ENCODE results near the gene HSF4.

Gene HSF4

DNA sequence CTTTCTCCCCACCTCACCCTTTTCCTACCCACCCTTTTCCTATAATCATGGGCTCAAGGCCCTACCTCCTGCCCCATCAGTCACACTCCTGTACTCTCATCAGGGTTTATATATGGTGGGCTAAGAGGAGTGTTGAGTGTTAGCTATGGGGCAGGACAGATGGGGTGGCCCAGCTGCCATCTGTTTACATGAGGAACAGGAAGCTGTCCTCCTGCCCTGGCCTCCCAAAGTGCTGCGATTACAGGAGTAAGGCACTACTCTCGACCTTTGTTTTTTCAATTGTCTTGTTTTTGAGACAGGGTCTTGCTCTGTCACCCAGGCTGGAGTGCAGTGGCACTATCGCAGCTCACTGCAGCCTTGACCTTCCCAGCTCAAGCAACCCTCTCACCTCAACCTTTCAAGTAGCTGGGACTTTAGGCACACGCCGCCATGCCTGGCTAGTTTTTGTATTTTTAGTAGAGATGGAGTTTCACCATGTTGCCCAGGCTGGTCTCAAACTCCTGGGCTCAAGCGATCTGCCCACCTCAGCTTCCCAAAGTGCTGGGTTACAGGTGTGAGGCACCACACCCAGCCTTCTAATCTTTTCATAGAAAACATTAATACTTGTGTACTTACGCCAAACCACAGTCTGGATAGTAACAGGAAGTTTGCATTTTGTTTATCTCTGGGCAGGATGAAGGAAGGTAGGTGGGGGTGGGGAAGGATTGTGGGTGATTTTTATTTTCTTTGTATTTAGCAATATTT is 6.5 kb upstream of the HSF4 start:
- TF ChIP-seq GABPA (IDR thresholded peaks at IDR 0.05; ENCODE audit: low read depth) (no peak), SPI1 (IDR thresholded peaks at IDR 0.05; ENCODE audit: borderline replicate concordance, low read depth) (no peak), REST (IDR thresholded peaks at IDR 0.05; ENCODE audit: insufficient replicate concordance, low read depth) (no peak)
- peaks cover 10% of the 10 kb centered on the region for H3K27me3 ChIP-seq (ENCODE audit: insufficient read depth, poor library complexity, severe bottlenecking)
- H3K27ac ChIP-seq (replicated peaks), result no peak overlapping the region
- no peak for DNase-seq (ENCODE audit: low read depth in 1 of 2, low spot score in 1 of 2)
- no peak overlapping the region for H3K4me3 ChIP-seq (replicated peaks; ENCODE audit: insufficient read depth, low read length)

DNA sequence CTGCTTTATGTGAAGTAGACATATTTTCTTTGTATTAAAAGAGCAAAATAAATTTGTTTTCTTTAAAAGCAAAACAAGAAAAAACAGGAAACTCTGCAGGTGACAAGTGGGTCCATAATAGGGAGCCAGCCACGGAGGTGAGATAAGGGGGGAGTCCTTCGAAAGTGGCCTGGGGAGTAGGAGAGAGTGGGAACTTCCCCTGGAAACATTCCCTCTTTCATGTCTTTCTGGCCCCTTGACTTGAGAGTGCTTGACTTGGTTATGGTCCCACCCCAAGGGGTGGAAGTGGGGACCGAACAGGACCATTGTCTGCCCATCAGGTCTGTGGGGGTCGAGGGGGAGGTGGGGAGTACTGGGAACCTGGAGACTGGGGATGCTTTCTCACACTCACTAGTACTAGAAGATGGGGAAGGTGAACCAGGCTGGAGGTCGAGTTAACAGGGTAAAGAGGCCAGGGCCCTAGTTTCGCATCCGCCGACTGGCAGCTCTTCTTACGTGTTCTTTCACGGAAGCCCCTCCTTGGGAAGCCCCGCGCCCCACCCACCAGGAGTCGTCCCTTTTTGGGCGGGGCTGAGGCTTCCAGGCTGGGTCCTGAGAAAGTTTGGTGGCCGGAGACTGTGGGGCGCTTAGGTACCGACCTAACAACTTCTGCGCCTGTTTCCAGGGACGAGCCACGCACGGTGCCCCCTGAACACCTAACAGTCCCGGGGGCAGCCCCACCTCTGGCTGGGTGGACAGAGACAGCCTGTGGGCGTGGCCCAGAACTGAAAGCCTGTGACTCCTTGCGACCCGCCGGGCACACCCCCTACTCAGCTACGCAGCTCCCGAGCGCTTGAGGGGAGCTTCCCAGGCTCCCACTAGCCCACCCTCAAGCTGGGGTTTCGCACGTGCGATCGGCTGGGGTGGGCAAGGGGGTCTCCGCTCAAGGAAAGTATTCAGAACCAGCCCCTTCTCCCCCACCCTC is 5.6 kb upstream of the HSF4 start:
- Histone ChIP-seq H3K27ac (replicated peaks) (peak overlapping the region; percentile 44; the same call in 1 of the 2 replicates), H3K27me3 (ENCODE audit: insufficient read depth, poor library complexity, severe bottlenecking) (peaks cover 18% of the 10 kb centered on the region), H3K4me3 (replicated peaks; ENCODE audit: insufficient read depth, low read length) (peak overlapping the region; percentile 95)
- TF ChIP-seq, protein P1, sequence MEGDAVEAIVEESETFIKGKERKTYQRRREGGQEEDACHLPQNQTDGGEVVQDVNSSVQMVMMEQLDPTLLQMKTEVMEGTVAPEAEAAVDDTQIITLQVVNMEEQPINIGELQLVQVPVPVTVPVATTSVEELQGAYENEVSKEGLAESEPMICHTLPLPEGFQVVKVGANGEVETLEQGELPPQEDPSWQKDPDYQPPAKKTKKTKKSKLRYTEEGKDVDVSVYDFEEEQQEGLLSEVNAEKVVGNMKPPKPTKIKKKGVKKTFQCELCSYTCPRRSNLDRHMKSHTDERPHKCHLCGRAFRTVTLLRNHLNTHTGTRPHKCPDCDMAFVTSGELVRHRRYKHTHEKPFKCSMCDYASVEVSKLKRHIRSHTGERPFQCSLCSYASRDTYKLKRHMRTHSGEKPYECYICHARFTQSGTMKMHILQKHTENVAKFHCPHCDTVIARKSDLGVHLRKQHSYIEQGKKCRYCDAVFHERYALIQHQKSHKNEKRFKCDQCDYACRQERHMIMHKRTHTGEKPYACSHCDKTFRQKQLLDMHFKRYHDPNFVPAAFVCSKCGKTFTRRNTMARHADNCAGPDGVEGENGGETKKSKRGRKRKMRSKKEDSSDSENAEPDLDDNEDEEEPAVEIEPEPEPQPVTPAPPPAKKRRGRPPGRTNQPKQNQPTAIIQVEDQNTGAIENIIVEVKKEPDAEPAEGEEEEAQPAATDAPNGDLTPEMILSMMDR (IDR thresholded peaks at IDR 0.05; ENCODE audit: insufficient read depth, low read length), result no peak
- no peak for TF ChIP-seq REST (IDR thresholded peaks at IDR 0.05; ENCODE audit: insufficient replicate concordance, low read depth)
- no peak for TF ChIP-seq POLR2AphosphoS5 (IDR thresholded peaks at IDR 0.05; ENCODE audit: low read depth)
- no peak for TF ChIP-seq GABPA (IDR thresholded peaks at IDR 0.05; ENCODE audit: low read depth)
- TF ChIP-seq SPI1 (IDR thresholded peaks at IDR 0.05; ENCODE audit: borderline replicate concordance, low read depth), result no peak
- DNase-seq (ENCODE audit: low read depth in 1 of 2, low spot score in 1 of 2), result no peak

- no peak for DNase-seq (ENCODE audit: low read depth in 1 of 2, low spot score in 1 of 2)
- Histone ChIP-seq H3K27me3 (ENCODE audit: insufficient read depth, poor library complexity, severe bottlenecking) (peaks cover 38% of the 10 kb centered on the region), H3K4me3 (replicated peaks; ENCODE audit: insufficient read depth, low read length) (no peak overlapping the region), H3K27ac (replicated peaks) (no peak overlapping the region)
- TF ChIP-seq POLR2AphosphoS5 (IDR thresholded peaks at IDR 0.05; ENCODE audit: low read depth), result no peak
- TF ChIP-seq REST (IDR thresholded peaks at IDR 0.05; ENCODE audit: insufficient replicate concordance, low read depth), result no peak
- TF ChIP-seq, protein P1 (IDR thresholded peaks at IDR 0.05; ENCODE audit: insufficient read depth, low read length), result no peak
- no peak for TF ChIP-seq SPI1 (IDR thresholded peaks at IDR 0.05; ENCODE audit: borderline replicate concordance, low read depth)
- TF ChIP-seq GABPA (IDR thresholded peaks at IDR 0.05; ENCODE audit: low read depth), result no peak
Observed at GRCh38 chr16:67161595-67162058, 2.9 kb upstream of the HSF4 start.
